Globus pallidus (tissue), 1 donor: ENCODE data around the gene VPS18.

Source experiments
- DNase-seq: peaks from one replicate; pipeline ENCODE4 v3.0.0-alpha.2; 2015; ENCODE audit warnings: low spot score

Gene VPS18

DNA sequence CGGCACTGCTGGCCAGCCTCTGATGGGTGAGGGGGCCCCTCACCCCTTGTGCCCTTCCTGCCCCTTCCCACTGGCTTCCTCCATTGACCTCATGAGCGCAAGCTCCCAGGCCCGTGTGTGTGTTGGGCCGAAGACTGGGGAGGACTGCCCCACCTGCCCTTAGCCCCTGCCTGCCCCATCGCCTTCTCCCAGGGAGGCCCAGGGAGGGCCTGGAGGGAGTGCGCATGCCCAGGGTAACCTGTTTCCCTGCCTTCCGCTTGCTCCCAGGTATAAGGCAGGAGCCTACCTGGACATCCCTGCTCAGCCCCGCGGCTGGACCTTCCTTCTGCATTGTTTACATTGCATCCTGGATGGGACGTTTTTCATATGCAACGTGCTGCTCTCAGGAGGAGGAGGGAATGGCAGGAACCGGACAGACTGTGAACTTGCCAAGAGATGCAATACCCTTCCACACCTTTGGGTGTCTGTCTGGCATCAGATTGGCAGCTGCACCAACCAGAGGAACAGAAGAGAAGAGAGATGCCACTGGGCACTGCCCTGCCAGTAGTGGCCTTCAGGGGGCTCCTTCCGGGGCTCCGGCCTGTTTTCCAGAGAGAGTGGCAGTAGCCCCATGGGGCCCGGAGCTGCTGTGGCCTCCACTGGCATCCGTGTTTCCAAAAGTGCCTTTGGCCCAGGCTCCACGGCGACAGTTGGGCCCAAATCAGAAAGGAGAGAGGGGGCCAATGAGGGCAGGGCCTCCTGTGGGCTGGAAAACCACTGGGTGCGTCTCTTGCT lies 43.7 kb downstream of the VPS18 start:
- no peak for DNase-seq

DNA sequence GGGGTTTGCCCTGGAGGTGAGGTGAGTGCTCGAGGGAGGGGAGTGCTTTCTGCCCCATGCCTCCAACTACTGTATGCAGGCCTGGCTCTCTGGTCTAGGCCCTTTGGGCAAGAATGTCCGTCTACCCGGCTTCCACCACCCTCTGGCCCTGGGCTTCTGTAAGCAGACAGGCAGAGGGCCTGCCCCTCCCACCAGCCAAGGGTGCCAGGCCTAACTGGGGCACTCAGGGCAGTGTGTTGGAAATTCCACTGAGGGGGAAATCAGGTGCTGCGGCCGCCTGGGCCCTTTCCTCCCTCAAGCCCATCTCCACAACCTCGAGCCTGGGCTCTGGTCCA lies 44.3 kb downstream of the VPS18 start:
- DNase-seq = no peak

DNA sequence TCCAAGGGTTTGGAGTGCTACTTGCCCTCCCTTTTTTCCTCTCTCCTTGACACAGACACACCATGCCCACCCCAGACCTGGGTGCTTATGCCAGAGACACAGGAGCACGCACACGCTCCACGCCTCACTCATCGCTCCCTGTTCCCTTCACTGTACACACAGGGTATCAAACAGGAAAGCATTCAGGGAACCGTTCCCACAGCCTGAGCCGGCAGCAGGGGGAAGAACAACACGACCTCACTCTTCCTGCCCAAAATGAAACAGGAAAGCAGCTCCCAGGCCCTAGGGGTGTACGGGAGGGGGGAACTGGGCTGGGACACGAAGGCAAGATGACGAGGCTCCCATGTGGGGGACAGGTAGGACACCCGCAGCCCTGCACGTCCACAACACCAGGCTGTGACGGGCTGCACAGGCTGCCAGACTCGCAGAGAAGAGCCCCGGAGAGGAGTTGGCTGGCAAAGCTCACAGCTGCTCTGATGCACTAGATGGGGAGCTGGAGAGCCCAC lies 46.1 kb downstream of the VPS18 start:
- no peak for DNase-seq

DNA sequence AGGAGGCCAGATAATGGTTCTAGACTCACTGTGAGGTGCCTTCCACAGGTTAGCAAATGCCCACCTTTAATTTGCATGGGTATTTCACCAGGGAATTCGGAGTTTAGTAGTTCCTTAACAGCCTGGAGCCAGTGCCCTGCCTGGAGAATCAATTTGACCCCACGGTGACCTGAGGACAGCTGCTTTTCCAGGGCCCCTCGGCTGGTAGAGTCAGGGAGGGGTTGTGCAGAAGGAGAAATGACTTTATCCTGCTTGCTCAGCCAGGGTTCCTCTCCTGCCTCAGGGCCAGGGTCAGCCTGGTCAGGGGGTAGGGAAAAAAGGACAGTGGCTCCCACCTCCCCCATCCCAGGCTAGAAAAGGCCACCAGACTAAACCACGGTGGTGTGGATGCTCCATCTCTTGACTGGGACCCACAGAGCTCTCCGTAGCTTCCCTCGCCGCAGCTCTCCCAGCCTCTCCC lies 46.8 kb downstream of the VPS18 start:
- DNase-seq = no peak

DNA sequence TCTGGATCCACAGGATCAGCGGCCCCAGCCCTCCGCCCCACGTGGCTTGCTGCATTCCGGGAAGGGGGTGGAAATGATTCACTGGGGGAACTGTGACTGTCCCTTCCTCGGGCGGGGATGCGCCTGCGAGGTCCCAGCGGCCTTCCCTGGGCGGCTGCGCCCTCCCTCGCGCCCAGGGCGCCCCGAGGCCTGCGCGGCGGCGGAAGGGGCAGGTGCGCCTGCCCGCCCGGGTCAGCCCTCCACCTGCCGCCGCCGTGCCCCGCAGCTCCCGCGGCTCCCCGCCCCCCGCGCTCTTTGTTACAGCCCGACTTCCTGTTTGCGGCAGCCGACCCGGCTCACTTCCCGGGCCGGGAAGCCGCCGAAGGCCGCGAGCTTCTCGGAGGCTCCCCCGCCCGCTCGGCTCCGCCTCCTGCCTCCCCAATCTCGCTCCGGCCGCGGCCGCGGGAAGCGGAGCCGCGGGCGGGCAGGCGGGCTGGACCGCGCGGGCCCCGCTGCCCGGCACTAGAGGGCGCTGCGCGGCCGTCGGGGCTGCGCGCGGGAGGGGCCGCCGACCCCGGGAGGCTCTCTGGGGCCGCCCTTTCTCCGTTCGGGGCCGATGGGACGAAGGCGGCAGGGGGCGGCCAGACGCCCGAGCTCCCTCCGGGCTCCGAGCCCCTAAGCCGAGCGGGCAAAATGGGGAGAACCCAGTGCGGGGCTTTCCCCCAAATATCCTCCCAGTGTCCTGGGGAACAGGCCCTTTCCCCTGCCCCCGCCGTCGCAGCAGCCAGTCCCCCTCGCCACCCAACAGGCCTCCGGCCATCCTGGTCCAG lies 47.5 kb downstream of the VPS18 start:
- DNase-seq = peak; percentile 39

DNA sequence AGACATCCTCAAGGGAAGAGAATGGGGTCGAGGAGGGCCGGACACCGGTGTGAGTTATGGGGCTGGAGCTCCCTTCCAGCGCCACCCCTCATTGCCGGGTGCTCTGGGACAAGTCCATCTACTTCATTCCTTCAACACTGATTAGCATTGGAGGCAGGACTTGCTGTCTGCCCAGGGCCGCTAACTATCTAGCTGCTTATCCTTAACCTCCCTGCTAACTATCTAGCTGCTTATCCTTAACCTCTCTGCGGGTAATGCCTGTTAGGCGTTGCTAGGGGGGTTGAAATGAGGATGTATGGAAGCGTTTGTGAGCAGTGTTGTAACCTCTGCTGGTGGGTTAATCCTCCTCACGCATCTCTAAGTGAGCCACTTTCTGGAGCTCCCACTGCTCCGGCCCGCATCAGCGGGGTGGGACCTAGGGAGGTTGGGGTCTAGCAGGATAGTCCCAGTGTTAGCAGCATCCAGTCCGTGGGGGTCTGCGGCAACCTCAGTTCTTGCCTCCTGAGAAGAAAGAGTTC lies 48.1 kb downstream of the VPS18 start:
- no peak for DNase-seq

DNA sequence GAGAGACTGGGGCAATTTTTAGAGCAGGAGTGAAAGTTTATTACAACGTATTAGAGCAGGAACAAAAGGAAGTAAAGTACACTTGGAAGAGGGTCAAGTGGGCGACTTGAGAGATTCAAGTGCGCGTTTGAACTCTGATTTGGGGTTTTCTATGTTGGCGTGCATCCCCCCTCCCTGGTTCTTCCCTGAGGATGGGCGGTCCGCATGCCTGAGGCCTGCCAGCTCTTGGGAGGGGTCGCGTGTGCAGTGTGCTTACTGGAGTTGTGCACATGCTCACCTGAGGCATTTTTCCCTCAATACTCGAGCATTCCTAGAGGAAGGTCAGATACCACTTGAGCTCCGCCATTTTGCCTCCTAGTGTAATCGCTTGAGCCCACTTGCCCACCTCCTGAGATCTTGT lies 48.6 kb downstream of the VPS18 start:
- no peak for DNase-seq

DNA sequence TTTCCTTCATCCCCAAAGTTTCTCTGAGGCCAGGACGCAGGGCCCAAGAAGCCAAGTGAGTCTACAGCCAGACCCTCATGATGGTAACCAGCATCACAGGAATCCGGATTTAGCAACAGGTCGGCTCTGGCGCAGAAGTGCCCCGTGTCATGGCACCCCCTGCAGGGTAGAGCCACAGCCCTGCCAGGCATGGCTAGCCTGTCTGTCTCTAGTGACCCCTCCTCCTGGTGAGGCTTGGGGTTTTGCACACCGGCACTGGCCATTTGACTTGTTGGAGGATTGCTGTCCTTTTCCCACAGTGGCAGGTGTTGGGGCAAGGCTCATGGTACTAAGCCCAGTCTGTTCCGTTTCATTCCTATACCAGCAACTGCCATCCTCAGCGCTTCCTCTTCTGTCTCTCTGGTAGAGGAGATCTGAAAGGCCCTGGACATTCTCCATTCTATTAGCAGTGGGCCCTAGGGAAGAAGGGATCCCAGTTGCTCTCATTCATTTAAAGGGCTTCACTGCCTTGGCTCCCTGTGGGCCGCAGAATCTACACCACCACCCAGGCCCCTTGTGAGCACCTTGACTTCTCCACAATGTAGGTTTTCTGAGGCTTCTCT lies 49.6 kb downstream of the VPS18 start:
- DNase-seq = no peak

DNA sequence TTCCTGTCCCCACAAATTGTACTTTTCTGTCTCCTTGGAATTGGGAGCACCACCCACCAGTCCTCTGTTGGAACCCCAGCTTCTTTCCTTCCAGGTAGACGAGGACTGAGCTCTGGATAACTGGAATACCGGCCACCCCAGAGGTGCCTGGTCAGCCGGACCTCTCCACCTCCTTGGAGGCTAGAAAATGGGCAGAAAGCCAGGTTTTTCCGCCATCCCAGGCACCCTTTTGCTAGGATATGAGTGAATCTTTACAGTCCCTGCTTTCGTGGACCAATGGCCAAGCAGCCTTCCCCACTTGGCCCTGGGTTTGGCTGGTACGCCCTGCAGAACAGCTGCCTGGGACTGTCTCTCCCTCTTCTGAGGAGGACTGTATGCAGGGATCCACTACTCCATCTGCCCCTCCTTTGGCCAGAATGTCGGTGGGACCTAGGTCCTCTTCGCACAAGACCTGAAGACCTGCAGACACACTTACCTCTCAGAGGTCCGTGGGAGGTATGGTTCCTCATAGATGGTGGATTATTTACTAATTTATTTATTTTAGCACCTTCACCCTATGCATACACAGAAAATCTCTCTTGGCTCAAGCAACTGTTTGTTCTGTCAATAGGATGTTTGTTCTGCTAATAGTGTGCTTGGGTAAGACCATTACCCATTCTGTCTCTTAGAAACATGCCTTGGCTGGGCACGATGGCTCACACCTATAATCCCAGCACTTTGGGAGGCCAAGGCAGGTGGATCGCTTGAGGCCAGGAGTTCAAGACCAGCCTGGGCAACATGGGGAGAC lies 50.5 kb downstream of the VPS18 start:
- no peak for DNase-seq

DNA sequence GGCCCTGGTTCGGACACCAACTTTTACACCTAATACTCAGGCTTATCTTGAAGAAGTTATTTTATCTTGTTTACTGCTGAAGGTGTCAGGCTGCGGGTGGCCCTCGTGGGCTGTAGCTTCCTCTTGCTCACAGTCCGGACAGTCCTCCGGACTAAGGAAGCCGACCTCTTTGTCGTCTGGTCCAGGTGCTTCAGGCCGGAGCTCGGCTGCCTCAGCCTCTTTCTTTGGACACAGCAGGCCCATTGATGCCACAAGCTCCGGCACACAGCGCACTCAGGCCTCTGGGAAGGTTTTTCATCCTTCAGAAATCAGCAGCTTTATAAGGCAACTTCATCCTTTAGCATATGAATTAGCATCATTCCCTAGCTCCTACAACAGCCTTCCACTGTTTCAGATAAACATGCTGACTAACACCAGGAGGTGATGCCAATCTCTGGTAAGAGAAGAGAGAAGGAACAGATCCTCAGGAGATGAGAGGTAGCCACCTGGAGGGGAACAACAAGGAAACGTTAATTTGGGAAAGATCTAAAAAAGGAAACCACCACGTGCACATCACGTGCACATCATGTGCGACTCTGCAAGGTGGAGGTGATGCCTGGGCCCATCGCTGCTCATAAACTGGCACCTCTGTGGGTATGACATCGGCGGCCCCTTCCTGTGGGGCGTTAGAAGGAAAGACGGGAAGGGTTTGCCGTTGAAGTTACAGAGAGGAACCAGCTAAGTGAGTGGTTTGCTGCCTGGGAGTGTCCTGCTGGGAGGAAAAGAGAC lies 54.6 kb downstream of the VPS18 start:
- DNase-seq = no peak

DNA sequence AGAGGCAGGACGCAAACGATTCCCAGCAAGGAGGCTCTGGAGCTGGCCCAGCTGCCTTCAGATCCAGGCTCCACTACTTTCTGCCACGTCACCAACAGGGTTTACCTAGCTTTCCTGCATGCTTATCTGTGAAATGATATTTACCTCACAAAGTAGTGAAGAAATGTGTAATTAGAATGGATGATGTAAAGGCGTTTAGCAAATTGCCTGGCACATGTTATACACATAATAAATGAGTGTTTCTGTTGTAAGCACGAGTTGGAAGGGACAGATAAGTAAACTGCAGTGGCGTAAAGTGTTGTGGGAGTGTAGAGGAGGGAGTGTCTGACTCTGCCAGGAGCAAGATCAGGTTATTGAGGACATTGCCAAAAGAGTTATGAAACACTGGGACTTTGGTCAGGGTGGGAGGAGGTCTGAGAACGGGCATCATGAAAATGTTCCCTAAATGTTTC lies 55.5 kb downstream of the VPS18 start:
- no peak for DNase-seq

DNA sequence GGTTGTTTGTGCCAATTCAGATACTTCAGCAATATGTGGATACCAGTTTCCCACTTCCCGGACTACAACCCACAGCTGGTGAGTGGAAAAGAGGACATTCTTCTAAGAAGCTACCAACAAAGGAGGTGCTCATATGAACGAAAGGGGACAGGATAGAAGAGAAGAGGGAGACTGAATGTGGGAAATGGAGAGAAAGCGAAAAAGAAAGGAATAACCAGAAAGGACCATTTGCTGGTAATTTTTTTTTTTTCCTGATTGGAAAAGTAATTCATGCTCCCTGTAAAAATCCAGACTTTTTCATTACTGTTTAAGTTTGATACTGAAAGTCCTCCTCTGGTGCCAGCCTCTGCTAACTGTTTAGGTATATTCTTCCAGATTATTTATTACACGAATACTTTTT lies 57.5 kb downstream of the VPS18 start:
- no peak for DNase-seq

DNA sequence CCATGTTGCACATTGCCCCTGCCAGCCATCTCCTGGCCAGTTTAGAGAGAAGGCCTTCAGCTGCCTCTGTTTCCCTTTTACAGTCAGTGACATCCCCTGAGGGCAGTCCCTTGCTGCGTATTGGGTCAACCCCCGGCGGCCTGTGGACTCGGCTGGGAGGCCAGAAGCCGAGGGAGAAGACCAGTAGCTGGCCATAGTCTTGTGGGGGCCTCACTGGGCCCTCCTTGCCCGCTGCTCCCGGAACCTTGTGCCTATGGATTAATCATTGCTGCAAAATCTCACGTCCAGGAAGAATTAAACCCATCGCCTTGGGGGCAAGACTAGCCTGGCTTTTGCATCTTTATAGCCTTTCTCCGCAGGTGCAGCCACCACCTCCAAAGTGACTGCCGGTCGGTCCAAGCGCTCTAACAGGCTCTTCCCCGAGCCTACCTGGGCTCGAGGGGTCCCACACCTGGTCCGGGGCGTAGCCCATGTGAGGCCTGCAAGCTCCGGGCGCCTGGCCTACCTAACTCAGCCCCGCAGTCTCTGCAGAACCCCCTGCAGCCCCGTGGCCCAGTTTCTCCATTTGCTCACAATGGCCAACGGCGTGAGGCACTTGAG lies 58.2 kb downstream of the VPS18 start:
- no peak for DNase-seq

DNA sequence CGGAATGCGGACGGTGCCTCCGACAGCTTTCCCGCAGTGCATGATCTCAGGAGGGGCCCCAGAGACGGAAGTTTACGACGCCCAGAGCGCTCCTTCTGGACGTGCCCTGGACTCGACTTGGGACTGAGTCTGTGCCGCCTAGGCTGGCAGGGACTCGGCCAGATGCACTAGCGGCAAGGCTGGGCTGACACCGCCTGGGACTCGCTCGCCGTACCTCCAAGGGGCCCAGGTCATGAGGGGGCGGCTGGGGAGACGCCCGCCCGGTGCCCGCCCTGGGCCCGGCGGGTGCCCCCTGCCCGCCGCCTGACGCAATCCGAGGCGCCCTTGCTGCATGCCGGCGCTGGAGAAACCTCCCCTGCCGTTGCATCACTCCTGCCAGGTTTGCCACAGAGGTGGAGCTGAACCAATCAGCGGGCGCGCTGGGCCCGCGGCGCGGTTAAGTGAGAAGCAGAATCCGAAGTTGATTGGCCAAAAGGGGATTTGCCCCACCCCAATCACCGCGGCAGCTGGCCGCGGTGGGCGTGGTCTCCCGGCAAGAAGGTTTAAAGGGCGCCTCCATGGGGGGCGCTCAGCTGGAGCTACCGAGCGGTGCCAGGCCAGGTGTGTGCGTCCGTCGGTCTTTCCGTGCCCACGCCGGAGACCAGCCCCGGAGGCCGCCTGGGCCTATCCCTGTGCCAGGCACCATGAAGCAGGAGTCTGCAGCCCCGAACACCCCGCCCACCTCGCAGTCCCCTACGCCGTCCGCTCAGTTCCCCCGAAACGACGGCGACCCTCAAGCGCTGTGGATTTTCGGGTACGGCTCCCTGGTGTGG lies 58.9 kb downstream of the VPS18 start, which contains the start of gene CHAC1:
Gene CHAC1, plus strand, starts transcription at position 571 of the 812 bp plus-strand sequence. Its CDS starts 113 bp downstream, at position 684.
- peak; percentile 84 for DNase-seq
